Measurements from ENCODE around the gene TAC3.

TAC3 gene

DNA sequence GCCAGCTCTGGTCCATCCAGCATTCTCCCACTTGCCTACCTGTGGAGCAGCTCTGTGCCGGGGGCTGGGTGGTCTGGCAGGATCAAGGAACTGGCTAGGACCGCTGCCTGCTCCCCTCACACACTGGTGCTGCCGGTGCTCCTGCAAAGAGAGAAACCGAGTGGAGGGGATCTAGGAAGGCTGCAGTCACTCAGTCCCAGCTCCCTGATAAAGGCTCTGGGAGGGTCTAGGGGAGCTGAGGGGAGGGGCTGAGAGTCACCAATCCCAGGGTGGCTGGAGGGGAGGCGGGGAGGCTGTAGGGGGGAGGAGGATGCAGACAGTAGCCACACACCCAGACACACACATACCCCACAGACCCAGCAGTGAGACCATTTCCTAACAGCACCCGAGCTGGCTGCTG lies at the start of gene TAC3:
TAC3 (minus strand) TSS at position 182 of the 400 bp plus-strand sequence. CDS start 732 bp downstream, outside the sequence.
- Histone ChIP-seq H3K4me2 (ENCODE audit: low read length) (no peak within 1 kb of the TSS), H3K27ac (ENCODE audit: low read depth, low read length) (no peak within 1 kb of the TSS), H3K9me3 (ENCODE audit: control insufficient read depth, insufficient read depth, low read length) (no peaks in the 10 kb centered on the region), H3K4me3 (ENCODE audit: low read length) (no peak within 1 kb of the TSS), H3K36me3 (ENCODE audit: control insufficient read depth, low read length) (no peaks in the 10 kb centered on the region), H3F3A (ENCODE audit: control insufficient read depth, insufficient read depth) (no peaks in the 10 kb centered on the region), H3K4me1 (ENCODE audit: control insufficient read depth, low read length) (no peaks in the 10 kb centered on the region), H3K9me2 (replicated peaks; ENCODE audit: control insufficient read depth, low read length) (no peaks in the 10 kb centered on the region), H4K20me1 (ENCODE audit: control insufficient read depth, insufficient read depth, low read depth, low read length) (no peaks in the 10 kb centered on the region), H3K79me2 (ENCODE audit: control insufficient read depth, low read length) (no peaks in the 10 kb centered on the region), H3K27me3 (ENCODE audit: control insufficient read depth, low read length) (peaks cover 45% of the 10 kb centered on the region)
- no peak for TF ChIP-seq CTCF (IDR thresholded peaks at IDR 0.05; ENCODE audit: low read depth, low read length, poor library complexity, severe bottlenecking)
- TF ChIP-seq EZH2phosphoT487 (IDR thresholded peaks at IDR 0.05; ENCODE audit: borderline replicate concordance, low read length) = no peak

DNA sequence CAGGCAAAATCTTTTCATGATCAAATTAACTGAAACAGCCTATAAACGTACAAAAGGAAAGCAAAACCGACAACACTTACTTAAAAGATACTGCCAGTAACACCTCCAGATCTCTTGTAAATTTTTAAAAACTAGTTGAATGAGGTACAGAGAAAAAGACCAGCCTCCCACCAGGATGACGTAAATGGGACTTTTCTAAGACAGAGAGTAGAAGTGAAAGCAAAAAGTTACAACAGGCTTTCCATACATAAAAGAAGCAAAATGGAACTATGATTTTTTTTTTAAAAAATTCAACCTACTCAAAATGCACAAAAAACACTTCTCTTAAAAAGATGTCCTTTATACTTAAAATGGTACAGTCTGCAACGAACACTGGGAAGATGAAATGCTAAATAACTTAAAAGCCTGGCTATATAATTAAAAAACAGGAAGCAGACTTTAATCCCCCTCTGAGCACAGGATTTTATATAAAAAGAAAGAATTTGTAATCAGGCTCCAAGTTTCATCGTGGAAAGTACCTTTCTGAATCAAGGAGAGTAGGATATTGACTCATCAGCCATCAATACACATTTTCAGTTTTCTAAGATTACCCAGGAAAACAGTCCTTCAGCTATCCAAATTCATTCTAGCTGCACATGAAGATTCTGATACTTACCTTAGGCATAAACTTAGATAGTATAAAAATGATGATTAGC lies 47.8 kb upstream of the TAC3 start:
- Histone ChIP-seq H3K36me3 (ENCODE audit: control insufficient read depth, low read length) (peaks cover 82% of the 10 kb centered on the region), H3F3A (ENCODE audit: control insufficient read depth, insufficient read depth) (peaks cover 23% of the 10 kb centered on the region), H3K9me2 (replicated peaks; ENCODE audit: control insufficient read depth, low read length) (no peaks in the 10 kb centered on the region), H3K4me3 (ENCODE audit: low read length) (peak overlapping the region; percentile 31; the same call in 1 of the 2 replicates), H3K4me1 (ENCODE audit: control insufficient read depth, low read length) (peaks cover 51% of the 10 kb centered on the region), H3K79me2 (ENCODE audit: control insufficient read depth, low read length) (peaks cover 17% of the 10 kb centered on the region), H3K27ac (ENCODE audit: low read depth, low read length) (peak overlapping the region; percentile 67), H4K20me1 (ENCODE audit: control insufficient read depth, insufficient read depth, low read depth, low read length) (no peaks in the 10 kb centered on the region), H3K4me2 (ENCODE audit: low read length) (peak overlapping the region; percentile 60), H3K27me3 (ENCODE audit: control insufficient read depth, low read length) (no peaks in the 10 kb centered on the region), H3K9me3 (ENCODE audit: control insufficient read depth, insufficient read depth, low read length) (no peaks in the 10 kb centered on the region)
- TF ChIP-seq EZH2phosphoT487 (IDR thresholded peaks at IDR 0.05; ENCODE audit: borderline replicate concordance, low read length) (no peak), CTCF (IDR thresholded peaks at IDR 0.05; ENCODE audit: low read depth, low read length, poor library complexity, severe bottlenecking) (no peak)

GRCh38 chr12:57058454-57058853 lies 42.1 kb upstream of the TAC3 start:
- H3K9me2 ChIP-seq (replicated peaks; ENCODE audit: control insufficient read depth, low read length) = no peaks in the 10 kb centered on the region
- H3F3A ChIP-seq (ENCODE audit: control insufficient read depth, insufficient read depth) = peaks cover 19% of the 10 kb centered on the region
- no peaks in the 10 kb centered on the region for H3K79me2 ChIP-seq (ENCODE audit: control insufficient read depth, low read length)
- H3K27ac ChIP-seq (ENCODE audit: low read depth, low read length) = 0 out of 2 replicates have a peak overlapping the region, but pooled peaks have one; percentile 1
- no peak for TF ChIP-seq CTCF (IDR thresholded peaks at IDR 0.05; ENCODE audit: low read depth, low read length, poor library complexity, severe bottlenecking)
- no peak for TF ChIP-seq EZH2phosphoT487 (IDR thresholded peaks at IDR 0.05; ENCODE audit: borderline replicate concordance, low read length)
- H3K4me2 ChIP-seq (ENCODE audit: low read length) = peak overlapping the region; percentile 26; the same call in 1 of the 2 replicates
- H3K9me3 ChIP-seq (ENCODE audit: control insufficient read depth, insufficient read depth, low read length) = no peaks in the 10 kb centered on the region
- H3K36me3 ChIP-seq (ENCODE audit: control insufficient read depth, low read length) = peaks cover 75% of the 10 kb centered on the region
- H3K4me1 ChIP-seq (ENCODE audit: control insufficient read depth, low read length) = peaks cover 37% of the 10 kb centered on the region
- no peak overlapping the region for H3K4me3 ChIP-seq (ENCODE audit: low read length)
- H3K27me3 ChIP-seq (ENCODE audit: control insufficient read depth, low read length) = no peaks in the 10 kb centered on the region
- 0 out of 2 replicates have a peak, but pooled peaks cover 5% of the 10 kb centered on the region for H4K20me1 ChIP-seq (ENCODE audit: control insufficient read depth, insufficient read depth, low read depth, low read length)

All from DOHH2 (cell line).